GM19351 (cell line): Measurements from ENCODE around the gene SIX3.

Source experiments
- ATAC-seq: cut with Tn5 transposase; IDR thresholded peaks from one replicate; pipeline ENCODE4 v1.9.1; 2021; ENCODE audit warnings: mild to moderate bottlenecking, moderate library complexity; ENCODE audit not compliant: unreplicated experiment

SIX3 gene

GRCh38 chr2:44980751-44981713, 39.5 kb downstream of the SIX3 start:
- ATAC-seq: no peak

- ATAC-seq: no peak
Measured at GRCh38 chr2:44981714-44982108, 40.2 kb downstream of the SIX3 start.

- ATAC-seq: no peak
Measured at GRCh38 chr2:44983836-44984604, 42.5 kb downstream of the SIX3 start.

GRCh38 chr2:44989176-44989575, 47.7 kb downstream of the SIX3 start:
- ATAC-seq: no peak

- ATAC-seq: no peak
Measured at GRCh38 chr2:44994377-44994776, 52.9 kb downstream of the SIX3 start.
